ENCODE results near the gene TIMM13. TPM values are rescaled to one million over a fixed set of nuclear protein-coding genes. Genes with fewer than 3 reads are reported as not detected.
"Not testable (repeated sequence)": the region's sequence is repeated elsewhere in the genome, so short reads cannot be mapped to it uniquely, and the experiment has no call there.

Gene TIMM13
- total and polyA plus RNA-seq, 9 donors: 99.2 to 120 (median 107) TPM

GRCh38 chr19:2468596-2468995, 41.2 kb upstream of the TIMM13 start:
- 38% methylated on average over 10 of the region's 12 CpGs for WGBS (ENCODE audit: insufficient coverage)
- Histone ChIP-seq H3K9me3 (replicated peaks; ENCODE audit: control insufficient read depth, low read depth, low read length) (no peaks in the 10 kb centered on the region), H3K27me3 (ENCODE audit: control insufficient read depth, insufficient read depth, low read length) (no peaks in the 10 kb centered on the region), H3K4me1 (ENCODE audit: control insufficient read depth, insufficient read depth, low read length) (peaks cover 7% of the 10 kb centered on the region), H3K27ac (ENCODE audit: low read length) (no peak overlapping the region), H3K36me3 (ENCODE audit: control insufficient read depth, insufficient read depth, low read length) (no peaks in the 10 kb centered on the region), H3K4me3 (ENCODE audit: low read length) (no peak overlapping the region)
- DNase-seq: no peak

GRCh38 chr19:2464389-2464788, 37.0 kb upstream of the TIMM13 start:
- Histone ChIP-seq H3K27ac (ENCODE audit: low read length) (no peak overlapping the region), H3K4me3 (ENCODE audit: low read length) (no peak overlapping the region), H3K27me3 (ENCODE audit: control insufficient read depth, insufficient read depth, low read length) (no peaks in the 10 kb centered on the region), H3K36me3 (ENCODE audit: control insufficient read depth, insufficient read depth, low read length) (no peaks in the 10 kb centered on the region), H3K9me3 (replicated peaks; ENCODE audit: control insufficient read depth, low read depth, low read length) (no peaks in the 10 kb centered on the region), H3K4me1 (ENCODE audit: control insufficient read depth, insufficient read depth, low read length) (peaks cover 26% of the 10 kb centered on the region)
- no peak for DNase-seq
- whole genome bisulfite sequencing (ENCODE audit: insufficient coverage): 60% methylated on average over 1 of the region's 5 CpGs

- peaks cover 20% of the 10 kb centered on the region for H3K4me1 ChIP-seq (ENCODE audit: control insufficient read depth, insufficient read depth, low read length)
- H3K9me3 ChIP-seq (replicated peaks; ENCODE audit: control insufficient read depth, low read depth, low read length); H3K27ac ChIP-seq (ENCODE audit: low read length); H3K36me3 ChIP-seq (ENCODE audit: control insufficient read depth, insufficient read depth, low read length); DNase-seq; H3K27me3 ChIP-seq (ENCODE audit: control insufficient read depth, insufficient read depth, low read length); H3K4me3 ChIP-seq (ENCODE audit: low read length): not testable (repeated sequence)
- 88% methylated on average over 4 of the region's 5 CpGs for WGBS (ENCODE audit: insufficient coverage)
Measured at GRCh38 chr19:2463694-2464093, 36.3 kb upstream of the TIMM13 start.

GRCh38 chr19:2462635-2463421, 35.4 kb upstream of the TIMM13 start:
- WGBS (ENCODE audit: insufficient coverage): 7% methylated on average over 43 of the region's 46 CpGs
- peak; percentile 98 for DNase-seq
- H3K36me3 ChIP-seq (ENCODE audit: control insufficient read depth, insufficient read depth, low read length): no peaks in the 10 kb centered on the region
- H3K27me3 ChIP-seq (ENCODE audit: control insufficient read depth, insufficient read depth, low read length): no peaks in the 10 kb centered on the region
- H3K9me3 ChIP-seq (replicated peaks; ENCODE audit: control insufficient read depth, low read depth, low read length): no peaks in the 10 kb centered on the region
- H3K27ac ChIP-seq (ENCODE audit: low read length): peak overlapping the region; percentile 71
- H3K4me1 ChIP-seq (ENCODE audit: control insufficient read depth, insufficient read depth, low read length): peaks cover 20% of the 10 kb centered on the region
- peak overlapping the region; percentile 67 for H3K4me3 ChIP-seq (ENCODE audit: low read length)

- peak; percentile 87 for DNase-seq
- Histone ChIP-seq H3K27me3 (ENCODE audit: control insufficient read depth, insufficient read depth, low read length) (no peaks in the 10 kb centered on the region), H3K4me1 (ENCODE audit: control insufficient read depth, insufficient read depth, low read length) (peaks cover 23% of the 10 kb centered on the region), H3K4me3 (ENCODE audit: low read length) (peak overlapping the region; percentile 67), H3K9me3 (replicated peaks; ENCODE audit: control insufficient read depth, low read depth, low read length) (no peaks in the 10 kb centered on the region), H3K27ac (ENCODE audit: low read length) (peak overlapping the region; percentile 71), H3K36me3 (ENCODE audit: control insufficient read depth, insufficient read depth, low read length) (no peaks in the 10 kb centered on the region)
- WGBS (ENCODE audit: insufficient coverage): 4% methylated on average over 55 of the region's 62 CpGs
Measured at GRCh38 chr19:2461751-2462634, 34.6 kb upstream of the TIMM13 start.

GRCh38 chr19:2460245-2460644, 32.9 kb upstream of the TIMM13 start:
- H3K4me1 ChIP-seq (ENCODE audit: control insufficient read depth, insufficient read depth, low read length): peaks cover 31% of the 10 kb centered on the region
- H3K36me3 ChIP-seq (ENCODE audit: control insufficient read depth, insufficient read depth, low read length): no peaks in the 10 kb centered on the region
- DNase-seq: no peak
- H3K27me3 ChIP-seq (ENCODE audit: control insufficient read depth, insufficient read depth, low read length): no peaks in the 10 kb centered on the region
- 100% methylated on average over 1 of the region's 1 CpG for WGBS (ENCODE audit: insufficient coverage)
- H3K27ac ChIP-seq (ENCODE audit: low read length): no peak overlapping the region
- H3K4me3 ChIP-seq (ENCODE audit: low read length): no peak overlapping the region
- H3K9me3 ChIP-seq (replicated peaks; ENCODE audit: control insufficient read depth, low read depth, low read length): no peaks in the 10 kb centered on the region

- H3K27ac ChIP-seq (ENCODE audit: low read length); H3K4me3 ChIP-seq (ENCODE audit: low read length); H3K36me3 ChIP-seq (ENCODE audit: control insufficient read depth, insufficient read depth, low read length); DNase-seq; H3K9me3 ChIP-seq (replicated peaks; ENCODE audit: control insufficient read depth, low read depth, low read length); H3K27me3 ChIP-seq (ENCODE audit: control insufficient read depth, insufficient read depth, low read length): not testable (repeated sequence)
- 90% methylated on average over 8 of the region's 10 CpGs for WGBS (ENCODE audit: insufficient coverage)
- peaks cover 44% of the 10 kb centered on the region for H3K4me1 ChIP-seq (ENCODE audit: control insufficient read depth, insufficient read depth, low read length)
Measured at GRCh38 chr19:2458776-2459175, 31.4 kb upstream of the TIMM13 start.

- H3K4me1 ChIP-seq (ENCODE audit: control insufficient read depth, insufficient read depth, low read length): peaks cover 44% of the 10 kb centered on the region
- no CpG with 5 or more reads among the region's 5 CpGs for WGBS (ENCODE audit: insufficient coverage)
- no peaks in the 10 kb centered on the region for H3K27me3 ChIP-seq (ENCODE audit: control insufficient read depth, insufficient read depth, low read length)
- no peak for DNase-seq
- H3K36me3 ChIP-seq (ENCODE audit: control insufficient read depth, insufficient read depth, low read length): no peaks in the 10 kb centered on the region
- H3K9me3 ChIP-seq (replicated peaks; ENCODE audit: control insufficient read depth, low read depth, low read length): no peaks in the 10 kb centered on the region
- no peak overlapping the region for H3K27ac ChIP-seq (ENCODE audit: low read length)
- no peak overlapping the region for H3K4me3 ChIP-seq (ENCODE audit: low read length)
Measured at GRCh38 chr19:2458054-2458453, 30.7 kb upstream of the TIMM13 start.

- Histone ChIP-seq H3K27me3 (ENCODE audit: control insufficient read depth, insufficient read depth, low read length) (no peaks in the 10 kb centered on the region), H3K9me3 (replicated peaks; ENCODE audit: control insufficient read depth, low read depth, low read length) (no peaks in the 10 kb centered on the region), H3K4me3 (ENCODE audit: low read length) (peak overlapping the region; percentile 41), H3K4me1 (ENCODE audit: control insufficient read depth, insufficient read depth, low read length) (peaks cover 41% of the 10 kb centered on the region), H3K27ac (ENCODE audit: low read length) (peak overlapping the region; percentile 84), H3K36me3 (ENCODE audit: control insufficient read depth, insufficient read depth, low read length) (no peaks in the 10 kb centered on the region)
- WGBS (ENCODE audit: insufficient coverage): 86% methylated on average over 3 of the region's 8 CpGs
- no peak for DNase-seq
Measured at GRCh38 chr19:2457394-2458037, 30.1 kb upstream of the TIMM13 start.
